ENCODE results near the gene ERAL1.

ERAL1 gene

GRCh38 chr17:28854457-28855335 lies at the start of gene ERAL1:
TSS of gene ERAL1 (plus strand) at chr17:28855016. CDS start at chr17:28855035, 19 bp downstream.
- peak; percentile 93 for DNase-seq (ENCODE audit: low read depth)
- TF ChIP-seq POLR2A (IDR thresholded peaks at IDR 0.05; ENCODE audit: extremely low read depth, insufficient read length) (peak; percentile 70), MYC (IDR thresholded peaks at IDR 0.05; ENCODE audit: low read depth, low read length) (peak; percentile 53; the same call in 1 of the 2 replicates), CTCF (IDR thresholded peaks at IDR 0.05; ENCODE audit: low read depth, low read length) (peak; percentile 10)
- TF ChIP-seq, protein P1, sequence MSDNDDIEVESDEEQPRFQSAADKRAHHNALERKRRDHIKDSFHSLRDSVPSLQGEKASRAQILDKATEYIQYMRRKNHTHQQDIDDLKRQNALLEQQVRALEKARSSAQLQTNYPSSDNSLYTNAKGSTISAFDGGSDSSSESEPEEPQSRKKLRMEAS (IDR thresholded peaks at IDR 0.05; ENCODE audit: low read depth, low read length), result peak; percentile 82
- H3K4me3 ChIP-seq (ENCODE audit: low read depth, low read length), result peak within 1 kb of the TSS; percentile 87

DNA sequence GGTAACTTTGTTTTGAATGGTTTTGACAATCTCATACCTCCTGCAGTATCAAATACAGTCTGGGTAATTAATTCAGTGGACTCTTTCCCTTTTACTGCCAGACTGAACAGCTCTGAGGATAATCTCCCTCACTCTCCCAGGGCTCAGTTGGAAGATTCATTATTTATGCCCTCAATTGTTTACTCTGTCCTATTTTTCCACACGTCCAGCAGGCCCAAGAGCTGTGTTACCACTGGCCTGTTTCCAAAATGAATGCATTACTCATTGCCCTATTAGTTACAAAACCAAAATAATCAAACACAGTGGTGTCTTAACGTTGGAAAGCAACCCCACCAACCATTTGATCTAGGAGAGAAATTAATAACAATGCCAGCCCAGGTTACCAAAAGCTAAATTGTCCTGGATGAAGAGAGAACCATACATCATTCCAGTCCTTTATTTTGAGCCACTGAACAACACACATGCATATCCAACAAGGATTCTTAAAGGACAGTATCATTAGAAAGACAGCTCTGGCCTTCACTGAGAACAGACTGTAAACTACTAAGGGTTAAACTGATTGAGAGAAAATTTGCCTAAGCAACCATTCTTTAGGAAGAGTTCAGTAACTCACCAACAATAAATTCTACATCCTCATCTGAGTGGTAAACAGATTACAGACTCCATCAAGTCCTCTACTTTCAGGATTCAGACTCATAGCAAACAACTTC lies 46.7 kb upstream of the ERAL1 start:
- TF ChIP-seq POLR2A (IDR thresholded peaks at IDR 0.05; ENCODE audit: extremely low read depth, insufficient read length) (no peak), MYC (IDR thresholded peaks at IDR 0.05; ENCODE audit: low read depth, low read length) (no peak), CTCF (IDR thresholded peaks at IDR 0.05; ENCODE audit: low read depth, low read length) (no peak)
- TF ChIP-seq, protein P1 (IDR thresholded peaks at IDR 0.05; ENCODE audit: low read depth, low read length), result no peak
- no peak overlapping the region for H3K4me3 ChIP-seq (ENCODE audit: low read depth, low read length)
- DNase-seq (ENCODE audit: low read depth), result no peak

GRCh38 chr17:28810437-28810836 lies 44.4 kb upstream of the ERAL1 start:
- TF ChIP-seq CTCF (IDR thresholded peaks at IDR 0.05; ENCODE audit: low read depth, low read length), result no peak
- no peak for TF ChIP-seq POLR2A (IDR thresholded peaks at IDR 0.05; ENCODE audit: extremely low read depth, insufficient read length)
- TF ChIP-seq MYC (IDR thresholded peaks at IDR 0.05; ENCODE audit: low read depth, low read length), result no peak
- DNase-seq (ENCODE audit: low read depth), result no peak
- H3K4me3 ChIP-seq (ENCODE audit: low read depth, low read length), result no peak overlapping the region

GRCh38 chr17:28811651-28812090 lies 43.1 kb upstream of the ERAL1 start:
- H3K4me3 ChIP-seq (ENCODE audit: low read depth, low read length), result peak overlapping the region; percentile 72
- DNase-seq (ENCODE audit: low read depth), result no peak
- TF ChIP-seq CTCF (IDR thresholded peaks at IDR 0.05; ENCODE audit: low read depth, low read length) (no peak), POLR2A (IDR thresholded peaks at IDR 0.05; ENCODE audit: extremely low read depth, insufficient read length) (no peak), MYC (IDR thresholded peaks at IDR 0.05; ENCODE audit: low read depth, low read length) (no peak)
- TF ChIP-seq, protein P1 (IDR thresholded peaks at IDR 0.05; ENCODE audit: low read depth, low read length), result no peak

DNA sequence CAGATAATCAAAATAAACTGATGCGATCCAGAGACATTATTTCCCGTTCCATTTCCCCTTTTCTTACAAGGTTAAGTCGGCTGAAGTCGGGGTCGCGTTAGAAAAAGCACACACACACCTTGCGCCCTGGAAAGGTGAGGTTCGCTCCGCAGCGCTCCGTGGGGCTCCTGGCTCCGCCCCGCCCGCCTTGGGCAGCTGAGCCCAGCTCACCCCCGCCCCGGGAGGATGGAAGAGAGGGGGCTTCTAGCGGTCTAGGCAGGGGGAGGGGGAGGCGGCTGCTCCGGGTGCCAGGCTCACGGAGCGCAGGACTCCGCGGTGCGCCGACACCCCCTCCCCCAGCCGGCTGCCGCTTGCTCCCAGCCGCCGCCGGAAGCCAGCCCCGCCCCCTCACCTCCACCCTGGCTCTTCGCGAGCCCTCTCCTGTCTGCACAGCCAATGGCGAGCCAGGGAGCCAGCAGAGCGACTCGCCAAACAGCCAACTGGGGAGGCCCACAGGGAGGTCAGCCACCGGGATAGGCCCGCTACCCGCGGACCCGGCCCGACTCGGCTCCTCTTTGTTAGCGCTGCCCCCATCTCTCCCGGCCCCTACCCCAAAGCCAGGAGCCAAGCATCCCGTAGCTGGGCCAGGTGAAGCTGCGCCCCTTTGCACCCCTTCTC lies 42.6 kb upstream of the ERAL1 start:
- TF ChIP-seq MYC (IDR thresholded peaks at IDR 0.05; ENCODE audit: low read depth, low read length) (no peak), POLR2A (IDR thresholded peaks at IDR 0.05; ENCODE audit: extremely low read depth, insufficient read length) (peak; percentile 29)
- H3K4me3 ChIP-seq (ENCODE audit: low read depth, low read length), result peak overlapping the region; percentile 72
- DNase-seq (ENCODE audit: low read depth), result peak; percentile 98

Measured in NB4 (cell line).